Measurements from ENCODE around the gene ECI1.
"Not testable (repeated sequence)": the region's sequence is repeated elsewhere in the genome, so short reads cannot be mapped to it uniquely, and the experiment has no call there.

ECI1 gene

DNA sequence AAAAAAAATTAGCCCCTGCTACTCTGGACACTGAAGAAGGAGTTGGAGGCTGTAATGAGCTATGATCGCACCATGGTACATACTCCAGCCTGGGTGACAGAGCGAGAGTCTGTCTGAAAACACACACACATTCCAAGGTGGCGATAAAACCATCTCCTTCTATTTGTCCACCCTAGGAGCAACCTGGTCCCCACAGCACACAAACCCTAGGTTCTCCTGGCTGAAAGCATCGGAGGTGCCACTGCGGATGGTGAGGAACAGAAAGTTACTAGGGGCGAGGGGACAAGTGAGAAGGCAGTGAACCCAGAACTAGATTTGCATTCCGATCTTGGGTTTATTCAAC is 1.4 kb upstream of the ECI1 start:
- no peak for DNase-seq (ENCODE audit: low read depth)

DNA sequence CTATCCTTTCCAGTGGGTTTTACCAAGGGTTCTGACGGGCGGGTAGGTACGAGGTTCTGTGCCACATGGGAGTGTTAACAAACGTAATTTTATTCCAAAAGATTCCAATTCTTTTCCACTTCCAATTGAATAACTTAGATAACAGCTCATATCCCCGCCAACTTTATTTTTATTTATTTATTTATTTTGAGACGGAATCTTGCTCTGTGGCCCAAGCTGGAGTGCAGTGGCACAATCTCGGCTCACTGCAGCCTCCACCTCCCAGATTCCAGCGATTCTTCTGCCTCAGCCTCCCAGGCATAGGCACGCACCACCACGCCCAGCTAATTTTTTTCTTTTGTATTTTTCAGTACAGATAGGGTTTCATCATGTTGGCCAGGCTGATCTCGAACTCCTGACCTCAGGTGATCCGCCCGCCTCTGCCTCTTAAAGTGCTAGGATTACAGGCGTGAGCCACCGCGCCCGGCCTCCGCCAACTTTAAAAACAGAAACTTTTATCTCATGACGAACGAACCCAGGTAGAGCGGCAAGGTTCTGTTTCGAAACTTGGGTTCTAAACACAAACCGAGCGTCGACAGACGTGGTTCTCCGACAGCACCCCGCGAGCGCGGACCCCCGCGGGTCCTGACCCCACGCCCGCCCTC is 613 bp downstream of the ECI1 start:
- no peak for DNase-seq (ENCODE audit: low read depth)

- no peak for DNase-seq (ENCODE audit: low read depth)
These were observed 5.0 kb downstream of the ECI1 start for GRCh38 chr16:2246301-2246885.

DNA sequence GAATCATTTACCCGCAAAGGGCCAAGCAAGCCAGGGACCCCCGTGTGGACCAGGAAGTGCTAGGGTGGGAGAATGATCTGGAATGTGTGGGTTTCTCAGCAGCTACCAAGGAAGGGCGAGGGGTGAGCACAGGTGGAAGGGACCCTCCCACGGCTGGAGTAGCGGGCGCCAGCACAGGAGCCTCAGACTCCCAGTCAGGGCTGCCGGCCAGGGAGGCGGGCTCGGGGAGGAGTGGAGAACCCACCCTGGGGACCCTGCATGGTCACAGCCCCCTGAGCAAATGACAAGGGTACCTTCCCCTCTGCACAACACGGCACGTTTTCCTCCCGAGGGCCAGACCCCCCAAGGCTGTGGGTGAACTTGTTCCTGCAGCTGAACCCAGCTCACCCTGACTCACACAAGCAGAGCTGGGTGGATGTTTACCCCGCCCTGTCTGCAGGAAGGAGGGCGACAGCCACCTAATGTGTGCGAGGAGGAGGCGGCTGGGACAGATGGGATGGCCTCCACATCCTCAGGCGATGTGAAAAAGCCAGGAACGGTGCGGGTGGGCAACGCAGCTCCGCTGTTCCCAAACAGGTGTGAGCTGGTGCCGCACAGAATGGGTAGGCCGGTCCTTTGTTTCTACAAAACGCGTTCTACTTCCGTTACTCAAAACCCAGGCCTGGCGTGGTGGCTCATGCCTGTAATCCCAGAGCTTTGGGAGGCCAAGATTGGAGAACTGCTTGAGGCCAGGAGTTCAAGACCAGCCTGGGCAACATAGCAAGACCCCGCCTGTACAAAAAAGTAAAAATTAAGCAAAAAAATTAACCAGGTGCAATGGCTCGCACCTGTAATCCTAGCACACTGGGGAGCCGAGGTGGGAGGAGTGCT is 6.2 kb downstream of the ECI1 start:
- DNase-seq (ENCODE audit: low read depth) = no peak

DNA sequence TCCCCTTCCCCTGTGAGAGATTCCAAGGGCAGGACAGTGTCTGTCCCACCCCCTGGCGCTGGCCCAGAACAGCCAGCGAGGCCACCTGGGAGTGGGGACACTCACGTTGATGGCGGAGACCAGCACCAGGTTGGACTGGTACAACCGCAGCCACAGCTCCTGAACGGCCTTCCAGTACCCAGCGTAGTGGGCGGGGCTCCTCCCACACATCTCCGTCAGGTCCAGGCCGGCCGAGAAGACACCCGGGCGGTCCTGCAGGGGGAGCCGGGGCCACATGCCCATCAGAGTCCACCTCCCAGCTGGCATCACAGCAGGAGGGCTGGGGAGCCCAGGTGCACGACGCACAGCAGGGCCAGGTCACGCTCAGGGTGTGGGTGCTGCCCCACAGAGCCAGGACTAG is 7.1 kb downstream of the ECI1 start:
- no peak for DNase-seq (ENCODE audit: low read depth)

- DNase-seq (ENCODE audit: low read depth) = no peak
These were observed 7.6 kb downstream of the ECI1 start for GRCh38 chr16:2243781-2244180.

- DNase-seq (ENCODE audit: low read depth) = no peak
These were observed 8.3 kb downstream of the ECI1 start for GRCh38 chr16:2243031-2243528.

DNA sequence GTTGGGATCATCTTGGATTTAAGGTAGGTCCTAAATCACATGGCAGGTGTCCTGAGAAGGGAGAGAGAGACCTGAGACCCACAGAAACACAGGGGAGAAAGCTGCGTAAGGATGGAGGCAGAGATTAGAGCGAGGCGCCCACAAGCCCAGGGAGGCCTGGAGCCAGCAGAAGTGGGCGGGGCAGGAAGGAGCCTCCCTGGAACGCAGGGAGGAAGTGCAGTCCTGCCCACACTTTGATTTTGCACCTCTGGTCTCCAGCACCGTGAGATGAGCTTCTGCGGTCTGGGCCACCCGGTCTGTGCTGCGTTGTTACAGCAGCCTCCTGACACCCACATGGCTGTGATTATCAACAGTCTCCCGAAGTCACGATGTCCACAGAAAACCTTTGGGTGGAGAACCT is 8.8 kb downstream of the ECI1 start:
- DNase-seq (ENCODE audit: low read depth) = no peak

GRCh38 chr16:2240331-2240730 is 11.1 kb downstream of the ECI1 start:
- DNase-seq (ENCODE audit: low read depth) = not testable (repeated sequence)

DNA sequence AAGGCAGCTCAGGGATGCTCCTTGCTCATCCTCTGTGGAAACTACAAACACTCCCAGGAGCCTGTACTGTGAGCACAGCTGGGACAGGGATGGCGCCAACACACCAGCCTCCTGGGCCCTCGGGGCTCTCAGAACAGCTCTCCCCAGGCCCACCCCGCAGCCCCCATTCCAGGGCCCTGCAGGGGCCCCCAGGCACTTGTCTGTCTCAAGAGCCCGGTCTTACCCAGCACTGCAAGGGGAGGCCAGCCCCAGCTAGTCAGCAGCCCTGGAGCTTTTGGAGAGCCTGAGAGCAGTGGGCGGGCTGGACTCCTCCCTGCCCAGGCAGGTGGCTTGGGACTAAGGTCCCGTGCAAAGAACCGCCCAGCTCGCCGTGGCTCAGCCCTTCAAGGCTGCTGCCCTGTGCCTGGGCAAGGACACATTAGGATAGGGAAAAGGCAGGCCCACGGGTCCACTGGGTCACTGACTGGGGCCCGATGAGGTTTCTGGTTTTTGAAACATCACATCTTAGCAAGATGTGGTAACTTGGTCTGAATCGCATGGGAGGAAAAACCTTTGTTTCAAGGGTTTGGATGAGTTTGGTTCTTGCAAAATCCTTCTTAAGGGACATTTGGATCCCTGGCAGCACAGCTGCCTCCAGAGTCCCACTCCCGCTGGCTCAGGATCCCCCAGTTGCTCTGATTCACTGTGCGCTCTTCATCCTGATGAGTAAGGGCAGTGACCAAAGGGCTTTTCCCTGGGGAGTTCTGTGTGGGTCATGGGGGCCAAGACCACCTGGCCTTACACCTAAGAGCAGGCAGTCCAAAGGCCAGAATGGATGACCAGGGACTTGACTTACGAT is 12.3 kb downstream of the ECI1 start:
- peak; percentile 26 for DNase-seq (ENCODE audit: low read depth)

DNA sequence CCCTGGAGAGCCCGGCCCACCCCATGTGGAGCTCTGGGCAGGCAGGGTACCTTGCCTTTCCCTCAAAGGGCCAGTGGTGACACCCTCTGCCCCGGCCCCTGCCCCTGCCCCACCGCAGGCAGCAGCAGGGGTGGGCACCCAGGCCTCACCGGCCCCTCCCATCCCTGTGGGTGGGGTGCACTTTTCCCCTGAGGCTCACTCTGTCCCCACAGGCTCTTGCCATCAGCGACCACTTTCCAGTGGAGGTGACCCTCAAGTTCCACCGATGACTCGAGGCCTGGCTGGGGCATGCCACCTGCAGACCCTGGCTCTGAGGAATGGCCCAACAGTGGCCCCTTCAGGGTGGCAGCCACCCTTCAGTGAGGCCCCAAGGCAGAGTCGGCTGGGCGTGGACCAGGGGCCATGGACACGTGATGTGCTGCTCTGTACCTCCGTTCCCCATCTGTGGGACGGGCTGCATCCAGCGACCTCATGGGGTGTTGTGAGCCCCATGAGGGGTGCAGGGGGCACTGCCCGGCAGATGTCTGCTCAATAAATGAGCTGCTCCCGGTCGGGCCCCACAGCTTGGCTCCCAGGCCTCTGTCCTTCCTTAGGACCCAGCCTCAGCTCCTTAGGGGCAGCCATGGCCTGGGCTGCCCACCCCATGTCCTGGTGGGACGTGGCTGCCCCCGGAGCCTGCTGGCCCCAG is 13.1 kb downstream of the ECI1 start:
- no peak for DNase-seq (ENCODE audit: low read depth)

GRCh38 chr16:2237493-2238149 is 13.8 kb downstream of the ECI1 start:
- no peak for DNase-seq (ENCODE audit: low read depth)

GRCh38 chr16:2237102-2237482 is 14.3 kb downstream of the ECI1 start:
- DNase-seq (ENCODE audit: low read depth) = no peak

DNA sequence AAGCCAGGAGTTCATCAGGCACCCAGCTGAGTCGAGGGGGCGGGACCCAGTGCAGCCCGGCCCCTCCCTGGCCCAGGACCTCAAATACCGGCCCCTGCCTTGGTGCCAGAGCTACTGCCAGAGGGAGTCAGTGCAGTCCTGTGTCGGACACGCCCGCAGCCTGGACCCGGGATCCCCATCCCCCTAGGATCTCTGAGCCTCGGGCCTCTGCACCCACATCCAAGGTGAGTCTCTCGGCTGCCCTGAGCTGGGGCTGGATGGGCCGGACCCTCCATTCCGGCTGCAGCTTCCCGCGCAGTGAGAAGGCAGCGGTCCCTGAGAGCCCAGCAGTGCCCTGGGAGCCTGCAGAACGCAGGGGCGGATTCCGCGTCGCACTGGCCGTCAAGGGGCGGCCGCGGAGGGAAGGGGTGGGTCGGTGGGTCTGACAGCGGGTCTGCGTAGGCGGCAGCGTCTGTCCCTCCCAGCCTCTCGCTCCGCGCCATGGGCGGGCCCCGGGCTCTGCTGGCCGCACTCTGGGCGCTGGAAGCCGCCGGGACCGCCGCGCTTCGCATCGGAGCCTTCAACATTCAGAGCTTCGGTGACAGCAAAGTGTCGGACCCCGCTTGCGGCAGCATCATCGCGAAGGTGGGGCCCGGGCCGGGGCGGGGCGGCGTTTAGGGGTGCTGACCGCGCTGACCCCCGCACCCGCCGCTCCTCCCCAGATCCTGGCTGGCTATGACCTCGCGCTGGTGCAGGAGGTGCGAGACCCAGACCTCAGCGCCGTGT is 14.9 kb downstream of the ECI1 start, which contains the start of gene DNASE1L2:
TSS of gene DNASE1L2 (plus strand) at position 108 of the 765 bp plus-strand sequence. CDS start at position 481, 373 bp downstream.
- peak; percentile 14 for DNase-seq (ENCODE audit: low read depth)

DNA sequence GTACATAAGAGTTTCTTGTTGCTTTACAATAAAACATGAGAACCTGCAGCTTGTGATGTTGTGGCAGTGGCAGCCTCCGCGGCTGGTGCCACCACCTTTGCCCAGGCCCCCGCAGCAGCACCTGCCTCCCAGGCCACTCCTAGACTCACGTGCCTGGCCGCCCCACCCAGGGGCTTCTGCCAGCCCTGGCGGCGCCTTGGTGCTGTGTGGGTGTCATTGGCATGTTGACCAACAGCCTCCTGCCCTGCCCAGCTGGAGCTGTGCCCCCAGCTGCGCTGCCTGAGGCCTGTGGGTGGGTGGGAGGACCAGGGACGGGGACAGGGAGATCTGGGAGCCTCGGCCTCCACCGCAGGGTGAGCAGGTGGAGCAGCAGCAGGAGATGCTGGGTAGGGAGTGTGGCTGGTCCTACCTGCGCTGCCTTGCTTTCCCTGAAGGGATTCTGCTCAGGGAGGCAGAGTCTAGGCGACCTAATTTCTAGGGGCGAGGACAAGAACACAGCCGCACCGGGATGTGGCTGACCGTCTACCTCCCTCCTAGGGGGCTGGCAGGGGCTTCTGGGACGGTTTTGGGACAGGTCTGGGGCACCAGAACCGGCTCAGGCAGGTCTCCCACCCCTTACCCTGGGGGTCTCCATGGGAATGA is 15.6 kb downstream of the ECI1 start:
- DNase-seq (ENCODE audit: low read depth) = no peak

DNA sequence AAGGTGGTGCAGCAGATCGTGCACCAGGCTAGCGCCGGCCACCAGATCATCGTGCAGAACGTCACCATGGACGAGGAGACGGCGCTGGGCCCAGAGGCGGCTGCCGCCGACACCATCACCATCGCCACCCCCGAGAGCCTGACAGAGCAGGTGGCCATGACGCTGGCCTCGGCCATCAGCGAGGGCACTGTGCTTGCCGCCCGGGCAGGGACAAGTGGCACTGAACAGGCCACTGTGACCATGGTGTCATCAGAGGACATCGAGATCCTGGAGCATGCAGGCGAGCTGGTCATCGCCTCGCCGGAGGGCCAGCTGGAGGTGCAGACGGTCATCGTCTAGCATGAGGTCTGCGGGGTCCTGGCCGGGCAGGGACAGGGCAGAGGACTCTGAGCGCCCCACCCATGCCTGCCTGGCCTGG is 16.1 kb downstream of the ECI1 start:
- no peak for DNase-seq (ENCODE audit: low read depth)

- no peak for DNase-seq (ENCODE audit: low read depth)
These were observed 16.6 kb downstream of the ECI1 start for GRCh38 chr16:2234813-2235170.

DNA sequence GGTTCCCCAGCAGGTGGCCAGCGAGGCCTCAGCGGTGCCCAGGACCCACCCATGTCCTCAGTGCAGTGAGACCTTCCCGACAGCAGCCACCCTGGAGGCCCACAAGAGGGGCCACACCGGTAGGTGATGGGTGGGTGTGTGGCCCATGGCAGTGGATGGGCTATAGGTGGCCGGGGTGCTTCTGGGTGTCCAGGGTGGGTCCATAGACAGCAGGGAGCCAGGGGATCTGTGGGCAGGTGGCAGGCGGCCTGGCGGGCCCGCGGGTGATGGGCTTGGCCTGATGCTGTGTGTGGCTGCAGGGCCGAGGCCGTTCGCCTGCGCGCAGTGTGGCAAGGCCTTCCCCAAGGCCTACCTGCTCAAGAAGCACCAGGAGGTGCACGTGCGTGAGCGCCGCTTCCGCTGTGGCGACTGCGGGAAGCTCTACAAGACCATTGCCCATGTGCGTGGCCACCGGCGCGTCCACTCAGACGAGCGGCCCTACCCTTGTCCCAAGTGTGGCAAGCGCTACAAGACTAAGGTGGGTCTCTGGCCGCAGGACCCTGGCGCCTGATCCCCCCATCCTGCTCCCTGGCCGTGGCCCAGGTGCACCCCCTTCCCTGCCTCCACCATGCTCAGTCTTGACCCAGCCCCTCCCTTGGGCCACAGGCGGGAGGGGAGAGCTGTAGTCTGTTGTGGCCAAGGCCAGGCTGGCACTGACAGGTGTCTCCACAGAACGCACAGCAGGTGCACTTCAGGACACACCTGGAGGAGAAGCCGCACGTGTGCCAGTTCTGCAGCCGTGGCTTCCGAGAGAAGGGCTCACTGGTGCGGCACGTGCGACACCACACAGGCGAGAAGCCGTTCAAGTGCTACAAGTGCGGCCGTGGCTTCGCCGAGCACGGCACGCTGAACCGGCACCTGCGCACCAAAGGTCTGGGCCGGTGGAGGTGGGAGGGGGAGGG is 17.2 kb downstream of the ECI1 start:
- no peak for DNase-seq (ENCODE audit: low read depth)

Data from fibroblast of gingiva (primary cell).